Loucy (cell line): ENCODE results near the gene MAML3.

ENCODE experiments used
- EZH2phosphoT487 ChIP-seq: fragments of 200-600 bp; IDR thresholded peaks from 2 replicates; pipeline ENCODE4 v1.6.1; 2018; ENCODE audit warnings: antibody characterized with exemption, mild to moderate bottlenecking, moderate library complexity, borderline replicate concordance
- TF ChIP-seq, protein P1 (sequence below): fragments of 200-600 bp; sonication (generic); conservative IDR thresholded peaks from 2 replicates; pipeline ENCODE4 v1.5.1; 2014; ENCODE audit warnings: mild to moderate bottlenecking, antibody characterized with exemption, low read length

- TF ChIP-seq, protein P1, sequence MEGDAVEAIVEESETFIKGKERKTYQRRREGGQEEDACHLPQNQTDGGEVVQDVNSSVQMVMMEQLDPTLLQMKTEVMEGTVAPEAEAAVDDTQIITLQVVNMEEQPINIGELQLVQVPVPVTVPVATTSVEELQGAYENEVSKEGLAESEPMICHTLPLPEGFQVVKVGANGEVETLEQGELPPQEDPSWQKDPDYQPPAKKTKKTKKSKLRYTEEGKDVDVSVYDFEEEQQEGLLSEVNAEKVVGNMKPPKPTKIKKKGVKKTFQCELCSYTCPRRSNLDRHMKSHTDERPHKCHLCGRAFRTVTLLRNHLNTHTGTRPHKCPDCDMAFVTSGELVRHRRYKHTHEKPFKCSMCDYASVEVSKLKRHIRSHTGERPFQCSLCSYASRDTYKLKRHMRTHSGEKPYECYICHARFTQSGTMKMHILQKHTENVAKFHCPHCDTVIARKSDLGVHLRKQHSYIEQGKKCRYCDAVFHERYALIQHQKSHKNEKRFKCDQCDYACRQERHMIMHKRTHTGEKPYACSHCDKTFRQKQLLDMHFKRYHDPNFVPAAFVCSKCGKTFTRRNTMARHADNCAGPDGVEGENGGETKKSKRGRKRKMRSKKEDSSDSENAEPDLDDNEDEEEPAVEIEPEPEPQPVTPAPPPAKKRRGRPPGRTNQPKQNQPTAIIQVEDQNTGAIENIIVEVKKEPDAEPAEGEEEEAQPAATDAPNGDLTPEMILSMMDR = no peak
- no peak for TF ChIP-seq EZH2phosphoT487
Observed at GRCh38 chr4:140150886-140151698, 2.9 kb downstream of the MAML3 start.
